H9 (cell line): ENCODE results near the gene NPY2R. TPM values are rescaled to one million over a fixed set of nuclear protein-coding genes. Genes with fewer than 3 reads are reported as not detected.

Experiments used
- DNase-seq: peaks from one replicate; pipeline ENCODE4 v3.0.0-alpha.2; 2017
- H2AFZ ChIP-seq: one replicate; pipeline ENCODE4 v1.6.1; 2013; ENCODE audit warnings: mild to moderate bottlenecking, low read length, control low read depth, moderate library complexity
- H2AK5ac ChIP-seq: 2 replicates; pipeline ENCODE4 v1.6.1; 2013; ENCODE audit warnings: low read length, control low read depth, mixed read lengths; ENCODE audit not compliant: insufficient read length
- H2BK120ac ChIP-seq: one replicate; pipeline ENCODE4 v1.6.1; 2013; ENCODE audit warnings: low read depth, mild to moderate bottlenecking, low read length, control low read depth, inconsistent platforms; ENCODE audit not compliant: poor library complexity, severe bottlenecking
- H2BK12ac ChIP-seq: 2 replicates; pipeline ENCODE4 v1.6.1; 2013; ENCODE audit warnings: low read length, control low read depth, mixed read lengths, low read depth; ENCODE audit not compliant: insufficient read length
- H2BK15ac ChIP-seq: 2 replicates; pipeline ENCODE4 v1.6.1; 2013; ENCODE audit warnings: low read depth, low read length, control low read depth
- H2BK20ac ChIP-seq: one replicate; pipeline ENCODE4 v1.6.1; 2013; ENCODE audit warnings: low read depth, mild to moderate bottlenecking, low read length, control low read depth, inconsistent platforms; ENCODE audit not compliant: poor library complexity, severe bottlenecking
- H2BK5ac ChIP-seq: 2 replicates; pipeline ENCODE4 v1.6.1; 2013; ENCODE audit warnings: low read length, control low read depth, mixed read lengths; ENCODE audit not compliant: insufficient read length
- H3K14ac ChIP-seq: 2 replicates; pipeline ENCODE4 v1.6.1; 2013; ENCODE audit warnings: low read length, control low read depth; ENCODE audit not compliant: insufficient read depth
- H3K18ac ChIP-seq: 2 replicates; pipeline ENCODE4 v1.6.1; 2013; ENCODE audit warnings: low read depth, mild to moderate bottlenecking, mixed read lengths, low read length, control low read depth; ENCODE audit not compliant: insufficient read length
- H3K23ac ChIP-seq: 2 replicates; pipeline ENCODE4 v1.6.1; 2013; ENCODE audit warnings: low read length, control low read depth, mixed read lengths, low read depth; ENCODE audit not compliant: insufficient read length
- H3K23me2 ChIP-seq: 2 replicates; pipeline ENCODE4 v1.6.1; 2013; ENCODE audit warnings: low read depth, mild to moderate bottlenecking, mixed read lengths, low read length, control low read depth; ENCODE audit not compliant: insufficient read length, poor library complexity, severe bottlenecking
- H3K27ac ChIP-seq: 2 replicates; pipeline ENCODE4 v1.5.1; 2013; ENCODE audit warnings: low read length, control low read depth, mixed read lengths, low read depth; ENCODE audit not compliant: insufficient read length
- H3K27me3 ChIP-seq: 2 replicates; pipeline ENCODE4 v1.6.1; 2013; ENCODE audit warnings: low read length, control low read depth, inconsistent platforms; ENCODE audit not compliant: insufficient read depth
- H3K4ac ChIP-seq: 2 replicates; pipeline ENCODE4 v1.6.1; 2013; ENCODE audit warnings: low read depth, mild to moderate bottlenecking, control low read depth, inconsistent platforms, low read length, moderate library complexity
- H3K4me1 ChIP-seq: 2 replicates; pipeline ENCODE4 v1.6.1; 2013; ENCODE audit warnings: low read length, control low read depth, inconsistent platforms; ENCODE audit not compliant: insufficient read depth
- H3K4me2 ChIP-seq: 2 replicates; pipeline ENCODE4 v1.6.1; 2013; ENCODE audit warnings: low read length, control low read depth, mixed read lengths; ENCODE audit not compliant: insufficient read length, insufficient read depth
- H3K56ac ChIP-seq: 2 replicates; pipeline ENCODE4 v1.6.1; 2013; ENCODE audit warnings: low read depth, mild to moderate bottlenecking, mixed read lengths, low read length, control low read depth; ENCODE audit not compliant: insufficient read length
- H3K79me1 ChIP-seq: 2 replicates; pipeline ENCODE4 v1.6.1; 2013; ENCODE audit warnings: low read depth, mild to moderate bottlenecking, moderate library complexity, low read length, control low read depth, inconsistent platforms; ENCODE audit not compliant: insufficient read depth, poor library complexity, severe bottlenecking
- H3K79me2 ChIP-seq: 2 replicates; pipeline ENCODE4 v1.6.1; 2013; ENCODE audit warnings: low read length, control low read depth, inconsistent platforms; ENCODE audit not compliant: insufficient read depth
- H3K9ac ChIP-seq: 2 replicates; pipeline ENCODE4 v1.6.1; 2013; ENCODE audit warnings: low read length, control low read depth, mixed read lengths; ENCODE audit not compliant: insufficient read length; ENCODE audit errors: extremely low read depth
- H3K9me3 ChIP-seq: one replicate; pipeline ENCODE4 v1.6.1; 2013; ENCODE audit warnings: low read depth, low read length, inconsistent platforms; ENCODE audit not compliant: control insufficient read depth
- H3T11ph ChIP-seq: one replicate; pipeline ENCODE4 v1.6.1; 2013; ENCODE audit warnings: mild to moderate bottlenecking, low read length, control low read depth, inconsistent platforms
- H4K20me1 ChIP-seq: one replicate; pipeline ENCODE4 v1.6.1; 2013; ENCODE audit not compliant: control insufficient read depth, insufficient read length, insufficient read depth
- H4K5ac ChIP-seq: 2 replicates; pipeline ENCODE4 v1.6.1; 2013; ENCODE audit warnings: low read depth, mild to moderate bottlenecking, mixed read lengths, low read length, control low read depth; ENCODE audit not compliant: insufficient read length
- H4K8ac ChIP-seq: replicated peaks from 2 replicates; pipeline ENCODE4 v1.6.1; 2013; ENCODE audit warnings: low read length, control low read depth, mixed read lengths, low read depth; ENCODE audit not compliant: insufficient read length
- H4K91ac ChIP-seq: 2 replicates; pipeline ENCODE4 v1.6.1; 2013; ENCODE audit warnings: low read depth, mild to moderate bottlenecking, moderate library complexity, mixed read lengths, low read length, control low read depth; ENCODE audit not compliant: insufficient read length
- H3K27ac Mint-ChIP-seq, 3 experiments: 2 replicates in 2 of 3; 3 replicates in 1 of 3; pipeline ENCODE4 v1.8.0; 2020 to 2021; ENCODE audit warnings: mixed read lengths in 3 of 3, mild to moderate bottlenecking in 1 of 3, moderate library complexity in 1 of 3
- H3K27me3 Mint-ChIP-seq: 2 replicates; pipeline ENCODE4 v1.8.0; 2021; ENCODE audit warnings: low read depth, mild to moderate bottlenecking, moderate library complexity, mixed read lengths
- H3K36me3 Mint-ChIP-seq, 3 experiments: 2 replicates in 2 of 3; 3 replicates in 1 of 3; pipeline ENCODE4 v1.8.0; 2020 to 2021; ENCODE audit warnings: low read depth in 3 of 3, mixed read lengths in 3 of 3; ENCODE audit not compliant: insufficient read depth in 1 of 3
- H3K4me1 Mint-ChIP-seq, 2 experiments: 2 replicates each; pipeline ENCODE4 v1.8.0; 2020; ENCODE audit warnings: mixed read lengths in 2 of 2
- H3K4me3 Mint-ChIP-seq, 2 experiments: 2 replicates in 1 of 2; 3 replicates in 1 of 2; pipeline ENCODE4 v1.8.0; 2020 to 2021; ENCODE audit warnings: mild to moderate bottlenecking in 2 of 2, mixed read lengths in 2 of 2, moderate library complexity in 1 of 2
- H3K9me3 Mint-ChIP-seq, 2 experiments: 2 replicates in 1 of 2; 3 replicates in 1 of 2; pipeline ENCODE4 v1.8.0; 2020; ENCODE audit warnings: mild to moderate bottlenecking in 2 of 2, mixed read lengths in 2 of 2, moderate library complexity in 1 of 2
- WGBS: extraction: QIAGEN DNeasy Blood & Tissue Kit; methylation state at CpG from one replicate; pipeline ENCODE4 v1.1.7; 2013; ENCODE audit warnings: missing lambda C conversion rate, low lambda C conversion rate, mixed read lengths; ENCODE audit not compliant: insufficient read length; ENCODE audit errors: extremely low coverage; 5-methylcytosine and 5-hydroxymethylcytosine counted together
- total RNA-seq: library from RNA; stranded (reverse); gene quantifications from 2 replicates; pipeline ENCODE4 v1.2.1, GENCODE V29; 2021
- TF ChIP-seq, protein P1 (sequence below): fragments of 200-600 bp; sonication (generic); conservative IDR thresholded peaks from 3 replicates; pipeline ENCODE4 v1.8.0; 2021; ENCODE audit warnings: antibody characterized with exemption, mild to moderate bottlenecking

The NPY2R gene
- total RNA-seq, 1 experiment from 2014 or later: 0.09 TPM

DNA sequence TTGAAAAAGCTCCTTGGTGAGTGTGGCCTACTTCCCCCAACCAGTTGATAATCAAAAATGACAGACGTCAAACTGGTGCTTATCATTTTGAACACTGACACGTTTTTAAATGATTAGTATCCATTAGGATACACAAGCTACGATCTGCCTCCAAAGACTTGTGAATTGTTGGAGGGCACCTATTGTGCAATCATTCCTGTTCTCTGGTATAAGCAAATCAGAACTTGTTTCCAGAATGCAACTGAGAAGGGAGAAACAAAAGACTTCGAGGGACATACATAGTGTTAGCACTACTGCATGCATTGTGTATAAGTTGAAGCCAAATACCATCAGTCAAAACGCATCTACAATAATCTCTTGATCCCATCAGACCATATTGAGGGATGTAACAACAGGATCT, 11.6 kb downstream of the NPY2R start:
- H3K79me1 ChIP-seq: no peaks in the 10 kb centered on the region
- no peak for DNase-seq
- no peaks in the 10 kb centered on the region for H3K9me3 ChIP-seq
- no peak overlapping the region for H2BK15ac ChIP-seq
- H2BK12ac ChIP-seq: no peak overlapping the region
- no peak overlapping the region for H3K9ac ChIP-seq
- no peak overlapping the region for H2BK5ac ChIP-seq
- H3K9me3 Mint-ChIP-seq: no peaks in the 10 kb centered on the region; a peak in 1 of 5 replicates
- no peak overlapping the region for H4K5ac ChIP-seq
- TF ChIP-seq, protein P1, sequence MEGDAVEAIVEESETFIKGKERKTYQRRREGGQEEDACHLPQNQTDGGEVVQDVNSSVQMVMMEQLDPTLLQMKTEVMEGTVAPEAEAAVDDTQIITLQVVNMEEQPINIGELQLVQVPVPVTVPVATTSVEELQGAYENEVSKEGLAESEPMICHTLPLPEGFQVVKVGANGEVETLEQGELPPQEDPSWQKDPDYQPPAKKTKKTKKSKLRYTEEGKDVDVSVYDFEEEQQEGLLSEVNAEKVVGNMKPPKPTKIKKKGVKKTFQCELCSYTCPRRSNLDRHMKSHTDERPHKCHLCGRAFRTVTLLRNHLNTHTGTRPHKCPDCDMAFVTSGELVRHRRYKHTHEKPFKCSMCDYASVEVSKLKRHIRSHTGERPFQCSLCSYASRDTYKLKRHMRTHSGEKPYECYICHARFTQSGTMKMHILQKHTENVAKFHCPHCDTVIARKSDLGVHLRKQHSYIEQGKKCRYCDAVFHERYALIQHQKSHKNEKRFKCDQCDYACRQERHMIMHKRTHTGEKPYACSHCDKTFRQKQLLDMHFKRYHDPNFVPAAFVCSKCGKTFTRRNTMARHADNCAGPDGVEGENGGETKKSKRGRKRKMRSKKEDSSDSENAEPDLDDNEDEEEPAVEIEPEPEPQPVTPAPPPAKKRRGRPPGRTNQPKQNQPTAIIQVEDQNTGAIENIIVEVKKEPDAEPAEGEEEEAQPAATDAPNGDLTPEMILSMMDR: no peak
- no peak overlapping the region for H3K4me2 ChIP-seq
- no peak overlapping the region for H3K14ac ChIP-seq
- no peaks in the 10 kb centered on the region for H3K23me2 ChIP-seq
- no peak overlapping the region for H3K18ac ChIP-seq
- no peaks in the 10 kb centered on the region for H3K79me2 ChIP-seq
- H3K27me3 ChIP-seq: no peaks in the 10 kb centered on the region
- H2AK5ac ChIP-seq: no peak overlapping the region
- no peak overlapping the region for H2AFZ ChIP-seq
- no peak overlapping the region for H4K91ac ChIP-seq
- H3K36me3 Mint-ChIP-seq: no peaks in the 10 kb centered on the region
- no peak overlapping the region for H2BK120ac ChIP-seq
- H3K56ac ChIP-seq: no peak overlapping the region
- no peak overlapping the region for H3K27ac Mint-ChIP-seq
- H2BK20ac ChIP-seq: no peak overlapping the region
- no peak overlapping the region for H3K23ac ChIP-seq
- no peak overlapping the region for H3K4me3 Mint-ChIP-seq
- H3K4ac ChIP-seq: no peak overlapping the region
- WGBS: no CpG with 5 or more reads among the region's 5 CpGs
- H3K27ac ChIP-seq: no peak overlapping the region
- H3K4me1 ChIP-seq: no peaks in the 10 kb centered on the region
- H4K8ac ChIP-seq: no peak overlapping the region
- no peaks in the 10 kb centered on the region for H3K4me1 Mint-ChIP-seq
- H3T11ph ChIP-seq: no peak overlapping the region
- H4K20me1 ChIP-seq: no peaks in the 10 kb centered on the region
- H3K27me3 Mint-ChIP-seq: no peaks in the 10 kb centered on the region
